ENCODE measurements around the gene HDLBP.

HDLBP gene

DNA sequence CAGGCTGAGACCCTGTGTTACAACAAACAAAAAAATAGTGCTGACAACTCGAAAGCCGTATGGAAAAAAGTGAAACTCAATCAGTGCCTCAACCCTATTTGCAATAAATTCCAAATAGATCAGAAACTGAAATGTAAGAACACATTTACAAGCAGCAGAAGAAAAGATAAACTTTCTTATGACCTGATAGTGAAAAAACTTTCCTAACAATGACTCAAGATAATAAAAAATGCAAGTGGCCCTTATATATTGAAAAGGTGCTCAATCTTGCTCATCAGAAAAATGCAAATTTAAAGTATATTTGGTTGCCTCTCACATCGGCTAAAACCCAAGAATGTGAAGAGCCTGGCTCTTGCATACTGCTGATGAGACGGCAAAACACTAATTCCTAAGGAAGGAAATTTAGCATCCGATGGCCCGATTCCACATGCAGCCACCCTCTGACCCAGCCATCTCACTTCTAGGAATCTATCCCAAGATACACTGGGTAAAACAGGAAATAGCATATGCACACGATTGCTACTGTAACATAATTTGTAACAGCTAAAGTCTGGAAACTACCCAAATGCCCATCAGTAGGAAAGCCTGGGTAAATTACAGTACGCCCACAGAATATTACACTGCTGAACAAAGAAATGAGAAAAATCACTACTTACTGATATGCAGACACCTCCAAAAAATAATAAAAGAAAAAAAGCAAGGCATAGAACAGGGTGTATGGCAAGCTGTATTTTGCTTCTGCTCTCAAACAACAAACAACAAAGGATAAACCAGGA lies 56.8 kb downstream of the HDLBP start:
- TF ChIP-seq, protein P1, sequence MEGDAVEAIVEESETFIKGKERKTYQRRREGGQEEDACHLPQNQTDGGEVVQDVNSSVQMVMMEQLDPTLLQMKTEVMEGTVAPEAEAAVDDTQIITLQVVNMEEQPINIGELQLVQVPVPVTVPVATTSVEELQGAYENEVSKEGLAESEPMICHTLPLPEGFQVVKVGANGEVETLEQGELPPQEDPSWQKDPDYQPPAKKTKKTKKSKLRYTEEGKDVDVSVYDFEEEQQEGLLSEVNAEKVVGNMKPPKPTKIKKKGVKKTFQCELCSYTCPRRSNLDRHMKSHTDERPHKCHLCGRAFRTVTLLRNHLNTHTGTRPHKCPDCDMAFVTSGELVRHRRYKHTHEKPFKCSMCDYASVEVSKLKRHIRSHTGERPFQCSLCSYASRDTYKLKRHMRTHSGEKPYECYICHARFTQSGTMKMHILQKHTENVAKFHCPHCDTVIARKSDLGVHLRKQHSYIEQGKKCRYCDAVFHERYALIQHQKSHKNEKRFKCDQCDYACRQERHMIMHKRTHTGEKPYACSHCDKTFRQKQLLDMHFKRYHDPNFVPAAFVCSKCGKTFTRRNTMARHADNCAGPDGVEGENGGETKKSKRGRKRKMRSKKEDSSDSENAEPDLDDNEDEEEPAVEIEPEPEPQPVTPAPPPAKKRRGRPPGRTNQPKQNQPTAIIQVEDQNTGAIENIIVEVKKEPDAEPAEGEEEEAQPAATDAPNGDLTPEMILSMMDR (IDR thresholded peaks at IDR 0.05), result no peak
- Histone ChIP-seq H3K27ac (no peak overlapping the region), H3K4me3 (no peak overlapping the region)
- DNase-seq (ENCODE audit: low spot score), result no peak

DNA sequence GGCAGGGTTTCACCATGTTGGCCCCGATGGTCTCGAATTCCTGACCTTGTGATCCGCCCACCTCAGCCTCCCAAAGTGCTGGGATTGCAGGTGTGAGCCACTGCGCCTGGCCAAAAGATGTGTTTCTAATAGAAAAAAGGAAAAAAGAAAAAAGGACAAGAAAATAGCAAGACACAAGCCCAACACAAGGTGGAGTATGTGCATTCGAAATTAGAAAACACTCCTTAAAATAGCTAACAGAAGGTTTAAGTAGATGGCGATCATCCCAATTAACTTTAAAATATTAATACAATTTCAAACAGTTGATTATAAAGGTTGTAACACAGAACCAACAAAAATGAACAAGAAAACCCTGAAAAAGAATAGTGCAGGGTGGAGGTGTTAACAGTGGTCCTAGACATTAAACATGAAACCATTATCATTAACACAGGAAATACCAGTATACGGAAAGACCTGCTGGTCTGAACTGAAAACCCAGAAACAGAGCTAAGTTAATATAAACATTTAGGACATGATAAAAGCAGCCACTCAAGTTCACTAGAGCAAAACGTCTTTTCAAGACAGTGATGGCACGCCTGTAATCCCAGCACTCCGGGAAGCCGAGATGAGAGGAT lies 57.9 kb downstream of the HDLBP start:
- DNase-seq (ENCODE audit: low spot score), result no peak
- H3K4me3 ChIP-seq, result no peak overlapping the region
- TF ChIP-seq, protein P1 (IDR thresholded peaks at IDR 0.05), result no peak
- H3K27ac ChIP-seq, result no peak overlapping the region

DNA sequence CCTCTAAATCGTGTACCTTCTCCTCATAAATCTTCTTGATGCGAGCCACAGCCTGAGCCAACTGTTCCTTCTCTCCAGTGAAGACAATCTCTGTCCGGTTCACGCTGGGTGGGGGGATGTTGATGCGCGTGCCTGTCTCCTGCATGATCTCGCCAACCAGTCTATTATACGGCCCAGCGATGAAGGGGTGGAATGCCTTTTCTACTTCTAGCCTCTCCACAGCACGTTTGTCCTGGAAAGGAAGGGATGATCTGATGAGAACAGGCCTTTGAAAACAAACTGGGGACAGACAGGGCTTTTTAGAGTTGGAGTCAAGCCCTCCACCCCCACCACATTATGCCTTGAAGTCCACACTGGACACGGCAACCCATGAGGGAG lies 59.3 kb downstream of the HDLBP start:
- no peak overlapping the region for H3K4me3 ChIP-seq
- TF ChIP-seq, protein P1 (IDR thresholded peaks at IDR 0.05), result no peak
- DNase-seq (ENCODE audit: low spot score), result no peak
- no peak overlapping the region for H3K27ac ChIP-seq

DNA sequence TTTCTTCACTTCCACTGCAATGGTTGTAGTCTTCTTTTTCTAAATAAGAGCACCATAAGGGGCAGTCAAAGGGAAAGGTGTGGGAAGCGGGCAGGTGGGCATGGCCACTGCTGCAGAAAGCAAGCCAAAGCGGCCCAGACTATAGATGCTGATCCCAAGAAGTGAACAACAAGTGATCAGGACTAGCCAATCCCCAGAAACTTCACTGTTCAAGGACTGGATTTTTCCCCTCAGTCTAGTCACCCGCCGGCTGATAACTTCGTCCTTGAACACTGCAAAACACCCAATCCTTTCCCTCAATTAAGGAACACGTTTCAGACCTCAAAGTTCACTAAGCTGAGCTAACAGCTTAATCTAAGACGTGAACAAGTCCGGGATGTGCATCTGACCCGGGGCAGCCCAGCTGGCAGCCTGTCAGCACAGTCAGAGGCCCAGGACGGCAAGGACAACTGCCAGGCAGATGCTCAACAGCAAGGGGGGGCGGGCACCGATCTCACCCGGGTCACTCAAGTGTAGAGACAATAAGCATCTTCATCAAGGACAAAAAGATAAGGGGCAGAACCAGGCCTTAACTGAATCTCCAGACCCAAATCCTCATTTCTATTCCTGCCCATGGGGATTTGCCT lies 59.8 kb downstream of the HDLBP start:
- no peak overlapping the region for H3K4me3 ChIP-seq
- no peak overlapping the region for H3K27ac ChIP-seq
- TF ChIP-seq, protein P1 (IDR thresholded peaks at IDR 0.05), result no peak
- no peak for DNase-seq (ENCODE audit: low spot score)

DNA sequence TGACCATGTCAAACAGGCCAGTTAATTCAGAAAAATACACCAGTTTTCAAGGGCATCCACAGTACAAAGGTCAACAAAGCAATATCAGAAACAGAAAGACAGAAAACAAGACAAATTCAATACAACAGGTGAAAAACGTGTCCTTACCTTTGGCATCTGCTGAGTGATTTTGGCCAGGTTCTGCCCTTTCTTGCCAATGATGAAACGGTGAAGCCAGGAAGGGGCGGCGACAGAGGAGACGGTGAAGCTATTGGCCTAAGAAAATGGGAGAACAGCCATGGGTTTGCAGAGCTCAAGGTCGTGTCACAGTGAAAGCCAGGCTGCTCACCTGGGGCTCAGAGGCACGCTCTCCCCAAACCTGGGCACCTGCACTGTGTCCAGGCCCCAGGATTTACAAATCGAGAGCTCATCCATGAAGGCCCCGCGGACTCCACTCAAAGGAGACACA lies 60.5 kb downstream of the HDLBP start:
- Histone ChIP-seq H3K27ac (no peak overlapping the region), H3K4me3 (no peak overlapping the region)
- no peak for DNase-seq (ENCODE audit: low spot score)
- TF ChIP-seq, protein P1 (IDR thresholded peaks at IDR 0.05), result no peak

DNA sequence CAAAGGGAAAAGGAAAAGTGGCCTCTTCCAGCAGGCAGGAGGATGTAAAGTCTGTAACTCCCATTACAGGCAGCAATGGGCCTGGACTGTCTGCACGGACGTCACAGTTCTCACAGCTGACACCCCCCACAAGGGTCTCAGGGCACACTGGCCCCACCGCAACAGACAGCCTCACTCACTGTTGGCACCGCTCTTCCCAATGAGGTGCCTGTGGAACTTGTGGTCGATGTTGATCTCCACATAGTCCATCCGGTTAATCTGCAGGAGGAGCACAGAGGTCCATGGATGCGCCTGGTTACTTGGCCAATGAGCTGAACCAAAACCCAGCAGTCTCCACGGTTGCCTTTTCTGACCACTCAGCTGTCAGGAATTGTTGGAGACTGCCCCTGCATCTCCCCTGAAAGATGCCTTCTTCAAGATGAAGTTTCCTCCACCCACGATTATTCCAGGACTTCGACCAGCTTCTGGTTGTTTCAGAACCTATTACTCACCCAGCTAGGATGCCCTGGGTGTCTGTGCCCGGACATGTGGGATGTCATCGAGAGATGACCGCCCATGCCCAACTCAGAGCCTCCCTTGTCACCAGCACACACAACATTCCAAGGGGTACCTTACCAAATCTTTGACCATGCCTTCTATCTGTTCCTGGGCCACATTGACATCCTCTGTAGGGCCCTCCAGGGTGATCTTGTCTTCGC lies 62.5 kb downstream of the HDLBP start:
- TF ChIP-seq, protein P1 (IDR thresholded peaks at IDR 0.05), result no peak
- peak; percentile 8 for DNase-seq (ENCODE audit: low spot score)
- Histone ChIP-seq H3K27ac (no peak overlapping the region), H3K4me3 (no peak overlapping the region)

All from coronary artery (tissue), 2 donors.